ENCODE results near the gene CNTNAP2. TPM values are rescaled to one million over a fixed set of nuclear protein-coding genes. Genes with fewer than 3 reads are reported as not detected.

The CNTNAP2 gene
- total RNA-seq, 4 donors from 2014 or later, result not detected

DNA sequence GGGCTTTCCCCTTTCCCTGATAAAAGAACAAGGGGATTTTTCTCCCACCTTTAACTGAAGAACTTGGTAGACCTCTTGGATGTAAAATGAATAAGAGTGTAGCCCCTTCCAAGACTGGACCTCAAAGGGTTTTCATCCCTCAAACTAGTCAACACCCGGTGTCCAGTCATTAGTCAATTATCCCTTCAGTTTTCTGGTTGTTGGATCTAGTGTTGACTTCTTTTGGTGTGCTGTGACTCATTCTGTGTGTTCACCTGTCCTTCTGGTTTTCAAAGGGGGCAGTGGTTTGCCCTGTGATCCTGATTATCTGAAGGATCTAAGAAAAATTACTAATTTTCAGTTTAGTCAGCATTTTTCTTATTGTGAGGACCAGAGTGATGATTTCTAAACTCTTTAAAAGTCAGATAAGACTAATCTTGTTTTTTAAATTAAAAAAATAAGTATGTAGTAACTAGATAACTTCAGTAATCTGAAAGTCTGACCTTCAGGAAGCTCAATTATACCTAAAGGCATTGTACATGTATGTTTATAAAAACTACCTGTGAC, 583.5 kb downstream of the CNTNAP2 start:
- TF ChIP-seq, protein P1, sequence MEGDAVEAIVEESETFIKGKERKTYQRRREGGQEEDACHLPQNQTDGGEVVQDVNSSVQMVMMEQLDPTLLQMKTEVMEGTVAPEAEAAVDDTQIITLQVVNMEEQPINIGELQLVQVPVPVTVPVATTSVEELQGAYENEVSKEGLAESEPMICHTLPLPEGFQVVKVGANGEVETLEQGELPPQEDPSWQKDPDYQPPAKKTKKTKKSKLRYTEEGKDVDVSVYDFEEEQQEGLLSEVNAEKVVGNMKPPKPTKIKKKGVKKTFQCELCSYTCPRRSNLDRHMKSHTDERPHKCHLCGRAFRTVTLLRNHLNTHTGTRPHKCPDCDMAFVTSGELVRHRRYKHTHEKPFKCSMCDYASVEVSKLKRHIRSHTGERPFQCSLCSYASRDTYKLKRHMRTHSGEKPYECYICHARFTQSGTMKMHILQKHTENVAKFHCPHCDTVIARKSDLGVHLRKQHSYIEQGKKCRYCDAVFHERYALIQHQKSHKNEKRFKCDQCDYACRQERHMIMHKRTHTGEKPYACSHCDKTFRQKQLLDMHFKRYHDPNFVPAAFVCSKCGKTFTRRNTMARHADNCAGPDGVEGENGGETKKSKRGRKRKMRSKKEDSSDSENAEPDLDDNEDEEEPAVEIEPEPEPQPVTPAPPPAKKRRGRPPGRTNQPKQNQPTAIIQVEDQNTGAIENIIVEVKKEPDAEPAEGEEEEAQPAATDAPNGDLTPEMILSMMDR (IDR thresholded peaks at IDR 0.05 in 4 of 5, conservative IDR thresholded peaks at IDR 0.05 in 1 of 5), result no peak
- DNase-seq (no peak), ATAC-seq (no peak)
- no peak overlapping the region for H3K4me3 ChIP-seq
- H3K9me3 ChIP-seq, result no peaks in the 10 kb centered on the region
- in situ Hi-C loops (cut with MboI; ENCODE audit: low sequenced_read_pairs in 4 of 4), result no loop called here
- H3K27me3 ChIP-seq, result no peaks in the 10 kb centered on the region
- intact Hi-C loops (cut with DNase I; ENCODE audit: low total_unique reads), result no loop called here
- H3K4me1 ChIP-seq, result no peaks in the 10 kb centered on the region
- H3K27ac ChIP-seq, result no peak overlapping the region
- no peaks in the 10 kb centered on the region for H3K36me3 ChIP-seq

DNA sequence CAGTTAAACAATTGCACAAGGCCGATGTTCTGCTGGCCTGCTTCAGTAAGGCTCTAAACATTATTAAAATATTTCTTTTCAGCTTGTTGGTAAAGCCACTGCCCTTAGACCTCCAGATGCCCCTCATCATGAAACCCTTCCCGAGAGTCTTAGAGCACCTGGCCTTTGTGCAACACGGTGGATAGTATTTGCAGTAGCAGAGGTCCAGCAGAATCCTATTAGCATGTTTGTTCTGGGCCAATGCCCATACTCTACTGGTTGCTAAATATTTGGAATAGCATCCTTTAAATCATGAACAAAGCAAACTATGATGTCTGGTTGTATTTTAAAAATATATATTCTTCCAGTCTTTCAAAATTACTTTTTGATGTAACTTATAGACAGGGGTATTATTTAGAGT, 584.6 kb downstream of the CNTNAP2 start:
- ATAC-seq (no peak), DNase-seq (no peak)
- Histone ChIP-seq H3K9me3 (no peaks in the 10 kb centered on the region), H3K27ac (no peak overlapping the region), H3K36me3 (no peaks in the 10 kb centered on the region), H3K4me1 (no peaks in the 10 kb centered on the region), H3K27me3 (no peaks in the 10 kb centered on the region), H3K4me3 (no peak overlapping the region)
- intact Hi-C loops (cut with DNase I; ENCODE audit: low total_unique reads) (no loop called here), in situ Hi-C loops (cut with MboI; ENCODE audit: low sequenced_read_pairs in 4 of 4) (no loop called here)
- TF ChIP-seq POLR2A (IDR thresholded peaks at IDR 0.05), result no peak
- TF ChIP-seq, protein P1 (IDR thresholded peaks at IDR 0.05 in 4 of 5, conservative IDR thresholded peaks at IDR 0.05 in 1 of 5), result no peak

DNA sequence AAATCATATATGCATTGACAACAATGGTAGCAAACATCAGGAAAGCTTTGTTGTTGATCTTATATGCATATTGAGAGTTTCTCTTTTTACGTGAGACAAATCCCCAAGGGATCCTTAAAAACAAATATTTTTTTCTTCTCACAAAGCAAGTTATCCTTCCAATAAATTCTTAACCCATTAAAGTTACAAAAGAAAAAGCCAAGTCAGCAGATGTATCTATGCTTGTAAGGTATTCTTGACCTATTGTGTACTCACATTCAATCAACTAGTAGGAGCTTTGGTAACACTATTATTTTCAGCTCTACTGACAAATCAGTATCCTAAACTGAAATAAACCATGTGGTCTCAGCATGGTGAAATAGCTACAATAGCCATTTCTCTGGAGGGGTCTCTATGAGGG, 586.3 kb downstream of the CNTNAP2 start:
- DNase-seq (no peak), ATAC-seq (no peak)
- no peak overlapping the region for H3K4me3 ChIP-seq
- H3K27ac ChIP-seq, result no peak overlapping the region
- H3K9me3 ChIP-seq, result no peaks in the 10 kb centered on the region
- no peaks in the 10 kb centered on the region for H3K4me1 ChIP-seq
- intact Hi-C loops (cut with DNase I; ENCODE audit: low total_unique reads), result no loop called here
- no peak for TF ChIP-seq POLR2A (IDR thresholded peaks at IDR 0.05)
- TF ChIP-seq, protein P1 (IDR thresholded peaks at IDR 0.05 in 4 of 5, conservative IDR thresholded peaks at IDR 0.05 in 1 of 5), result no peak
- no peaks in the 10 kb centered on the region for H3K27me3 ChIP-seq
- in situ Hi-C loops (cut with MboI; ENCODE audit: low sequenced_read_pairs in 4 of 4), result no loop called here
- no peaks in the 10 kb centered on the region for H3K36me3 ChIP-seq

DNA sequence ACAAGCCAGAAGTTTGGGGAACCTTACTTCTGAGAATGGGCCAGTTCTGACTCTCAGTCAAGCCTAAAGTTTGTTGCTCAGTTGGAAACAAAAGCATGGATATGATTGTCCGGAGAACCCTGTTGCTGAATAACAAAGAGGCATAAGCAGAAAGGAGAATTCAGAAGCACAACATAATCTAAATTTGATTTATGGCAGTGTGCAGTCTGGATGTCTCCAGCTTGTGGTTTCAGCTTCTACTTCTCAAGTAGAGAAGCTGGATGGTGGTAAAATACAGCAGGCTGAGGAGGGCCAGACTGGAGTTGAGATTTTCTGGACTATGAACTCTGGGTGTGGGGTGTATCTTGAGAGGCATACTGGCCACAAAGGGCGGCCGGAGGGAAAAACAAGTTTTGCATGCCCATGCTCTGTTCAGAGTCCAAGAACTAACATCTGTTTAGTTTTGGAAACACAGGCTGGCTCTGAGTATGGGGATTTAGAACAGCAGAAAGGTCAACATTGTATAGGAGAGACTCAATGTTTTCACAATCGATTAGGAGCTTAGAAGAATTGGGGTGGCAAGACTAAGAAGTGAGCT, 592.9 kb downstream of the CNTNAP2 start:
- in situ Hi-C loops (cut with MboI; ENCODE audit: low sequenced_read_pairs in 4 of 4) (no loop called here), intact Hi-C loops (cut with DNase I; ENCODE audit: low total_unique reads) (no loop called here)
- ATAC-seq, result no peak
- Histone ChIP-seq H3K27ac (no peak overlapping the region), H3K9me3 (no peaks in the 10 kb centered on the region), H3K36me3 (no peaks in the 10 kb centered on the region), H3K27me3 (no peaks in the 10 kb centered on the region), H3K4me1 (no peaks in the 10 kb centered on the region), H3K4me3 (no peak overlapping the region)
- TF ChIP-seq, protein P1 (IDR thresholded peaks at IDR 0.05 in 4 of 5, conservative IDR thresholded peaks at IDR 0.05 in 1 of 5), result no peak
- TF ChIP-seq POLR2A (IDR thresholded peaks at IDR 0.05), result no peak
- DNase-seq, result no peak

DNA sequence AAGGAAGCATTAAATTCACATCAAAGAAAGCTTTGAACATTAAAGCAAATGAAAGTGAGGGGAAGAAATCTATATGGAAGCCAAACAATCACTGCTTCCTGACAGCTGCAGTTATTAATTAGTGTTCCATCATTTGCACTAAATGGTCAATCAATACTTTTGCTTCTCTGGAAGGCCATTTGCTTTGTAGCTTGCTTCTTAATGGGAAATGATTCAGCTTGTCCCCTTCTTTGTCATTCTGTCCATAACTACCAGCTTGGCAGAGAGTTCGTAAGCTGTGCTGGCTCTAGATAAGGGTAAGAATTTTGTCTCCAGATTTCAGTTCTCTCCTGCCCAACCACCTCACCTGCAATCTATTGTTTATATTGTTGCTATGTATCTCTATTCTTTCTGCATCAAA, 596.6 kb downstream of the CNTNAP2 start:
- in situ Hi-C loops (cut with MboI; ENCODE audit: low sequenced_read_pairs in 4 of 4) (no loop called here), intact Hi-C loops (cut with DNase I; ENCODE audit: low total_unique reads) (no loop called here)
- no peak overlapping the region for H3K27ac ChIP-seq
- no peaks in the 10 kb centered on the region for H3K36me3 ChIP-seq
- H3K27me3 ChIP-seq, result no peaks in the 10 kb centered on the region
- no peak for TF ChIP-seq POLR2A (IDR thresholded peaks at IDR 0.05)
- TF ChIP-seq, protein P1 (IDR thresholded peaks at IDR 0.05 in 4 of 5, conservative IDR thresholded peaks at IDR 0.05 in 1 of 5), result no peak
- no peak for ATAC-seq
- no peak for DNase-seq
- no peaks in the 10 kb centered on the region for H3K4me1 ChIP-seq
- H3K4me3 ChIP-seq, result no peak overlapping the region
- no peaks in the 10 kb centered on the region for H3K9me3 ChIP-seq

Measured in gastrocnemius medialis (tissue), 4 donors.